Epidermal melanocyte (primary cell): Measurements from ENCODE around the gene KIAA0513.
"Not testable (repeated sequence)": the region's sequence is repeated elsewhere in the genome, so short reads cannot be mapped to it uniquely, and the experiment has no call there.

Experiments used
- DNase-seq: peaks from one replicate; pipeline ENCODE4 v3.0.0; 2011; ENCODE audit warnings: low spot score; ENCODE audit not compliant: insufficient read length

The KIAA0513 gene

DNA sequence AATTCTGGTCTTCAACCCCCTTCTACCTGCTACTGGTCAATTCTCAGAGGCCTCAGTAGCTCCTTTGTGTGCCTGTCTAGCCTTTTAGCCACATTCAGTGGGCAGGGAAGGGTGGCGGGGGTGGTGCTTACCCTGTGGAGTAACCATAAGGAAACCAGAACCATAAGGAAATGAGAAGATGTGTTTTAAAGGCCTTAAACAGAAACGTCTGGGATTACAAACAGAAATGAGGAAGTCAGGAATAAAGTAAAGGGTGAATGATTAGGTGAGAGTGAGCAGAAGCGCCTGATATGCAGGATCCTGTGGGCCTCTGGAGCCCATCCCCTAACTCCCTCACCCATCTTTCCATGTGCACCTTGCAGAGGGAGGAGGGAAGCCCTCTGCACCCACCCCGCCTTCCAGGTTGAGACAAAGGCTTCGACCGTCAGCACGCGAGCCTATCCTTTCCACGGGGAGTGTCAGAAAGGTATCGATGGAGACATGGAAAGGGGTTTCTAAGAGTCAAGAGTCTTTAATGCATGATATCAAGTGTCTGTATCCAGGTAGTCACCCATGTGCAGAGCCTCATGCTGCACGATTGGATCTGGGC is 20.4 kb downstream of the KIAA0513 start:
- no peak for DNase-seq

DNA sequence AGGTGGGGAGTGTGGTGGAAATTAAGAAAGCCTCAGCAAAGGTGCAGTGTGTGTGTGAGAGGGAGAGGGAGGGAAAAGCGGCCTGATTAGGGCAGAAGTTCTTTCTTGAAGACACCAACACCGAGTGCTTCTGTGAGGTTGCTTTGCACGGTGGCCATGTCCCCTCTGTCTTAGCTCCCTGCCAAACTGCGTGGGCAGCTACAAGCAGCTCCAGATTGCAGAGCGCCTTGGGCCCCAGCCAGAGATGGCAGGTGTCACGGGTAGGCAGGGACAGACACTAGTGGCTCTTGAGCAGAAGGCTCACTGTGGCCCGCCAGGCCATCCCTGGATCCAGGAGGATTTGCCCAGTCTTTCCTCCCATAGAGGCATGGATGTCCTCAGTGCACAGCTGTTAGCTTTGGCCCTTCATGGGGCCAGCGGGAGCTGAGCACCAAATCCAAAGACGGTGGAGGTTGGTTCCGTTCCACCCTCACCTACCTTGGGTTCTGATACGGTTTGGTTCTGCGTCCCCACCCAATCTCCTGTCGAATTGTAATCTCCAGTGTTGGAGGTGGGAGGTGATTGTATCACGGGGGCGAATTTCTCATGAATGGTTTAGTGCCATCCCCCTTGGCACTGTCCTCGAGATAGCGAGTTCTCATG is 21.4 kb downstream of the KIAA0513 start:
- no peak for DNase-seq

DNA sequence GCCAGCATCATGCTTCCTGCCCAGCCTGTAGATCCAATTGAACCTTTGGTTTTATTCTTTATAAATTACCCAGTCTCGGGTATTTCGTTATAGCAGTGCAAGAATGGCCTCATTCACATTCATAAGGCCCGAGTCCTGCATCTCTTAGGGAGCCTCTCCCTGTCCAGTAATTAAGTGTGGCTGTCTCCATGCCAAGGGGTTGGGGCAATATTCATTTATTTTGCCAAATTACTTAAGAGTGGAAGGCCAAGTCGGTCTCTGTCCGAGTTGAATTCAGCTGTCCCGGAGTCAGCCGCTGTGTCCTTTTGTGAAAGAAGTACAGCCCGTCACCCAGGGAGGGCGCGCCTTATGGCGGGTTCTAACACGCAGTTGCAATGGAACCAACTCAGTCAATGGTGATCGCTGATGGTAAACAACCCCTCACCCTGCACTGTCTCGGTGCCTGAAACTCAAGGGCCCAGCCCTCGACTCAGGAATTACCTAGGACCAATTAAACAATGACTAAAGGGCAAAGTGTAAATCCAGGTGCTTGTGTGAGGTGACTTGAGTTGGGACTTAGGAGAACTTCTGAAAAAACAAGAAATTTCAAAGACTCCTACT is 22.2 kb downstream of the KIAA0513 start:
- DNase-seq, result no peak

DNA sequence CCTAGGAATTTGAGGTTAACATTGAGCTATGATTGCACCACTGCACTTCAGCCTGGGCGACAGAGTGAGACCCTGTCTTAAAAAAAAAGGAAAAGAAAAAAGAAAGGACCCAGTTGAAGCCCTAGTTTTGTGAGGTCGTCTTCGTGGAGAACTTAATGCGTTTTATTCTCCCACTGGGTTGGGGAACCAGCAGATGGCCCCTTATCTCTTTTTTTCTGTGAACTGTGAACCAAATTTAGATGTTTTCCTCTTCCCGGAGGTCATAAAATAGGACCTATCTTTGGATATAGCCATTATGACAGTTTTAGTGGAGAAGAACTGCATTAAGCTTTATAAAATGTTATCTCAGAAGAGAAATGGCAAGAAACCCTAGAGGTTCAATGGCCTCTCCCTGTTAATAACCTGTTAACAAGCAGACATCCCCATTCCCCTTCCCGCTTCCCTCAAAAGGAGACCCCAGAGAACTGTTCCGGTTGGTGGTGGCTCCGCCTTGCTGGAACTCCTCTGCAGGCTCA is 23.5 kb downstream of the KIAA0513 start:
- DNase-seq, result no peak

DNA sequence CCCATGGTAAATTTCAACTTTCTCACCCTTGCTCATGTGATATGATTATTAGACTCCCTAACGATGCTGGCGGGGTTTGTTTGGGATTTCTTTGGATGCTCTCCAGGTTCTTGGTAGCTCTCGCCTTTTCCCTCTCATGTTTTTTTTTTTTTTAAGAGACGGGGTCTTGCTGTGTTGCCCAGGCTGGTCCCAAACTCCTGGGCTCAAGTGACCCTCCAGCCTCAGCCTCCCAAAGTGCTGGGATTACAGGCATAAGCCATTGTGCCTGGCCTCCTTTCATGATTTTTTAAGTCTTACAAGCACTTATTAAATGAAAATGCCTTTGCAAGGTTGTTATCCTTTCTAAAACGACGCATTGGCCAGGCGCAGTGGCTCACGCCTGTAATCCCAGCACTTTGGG is 24.1 kb downstream of the KIAA0513 start:
- DNase-seq, result no peak

DNA sequence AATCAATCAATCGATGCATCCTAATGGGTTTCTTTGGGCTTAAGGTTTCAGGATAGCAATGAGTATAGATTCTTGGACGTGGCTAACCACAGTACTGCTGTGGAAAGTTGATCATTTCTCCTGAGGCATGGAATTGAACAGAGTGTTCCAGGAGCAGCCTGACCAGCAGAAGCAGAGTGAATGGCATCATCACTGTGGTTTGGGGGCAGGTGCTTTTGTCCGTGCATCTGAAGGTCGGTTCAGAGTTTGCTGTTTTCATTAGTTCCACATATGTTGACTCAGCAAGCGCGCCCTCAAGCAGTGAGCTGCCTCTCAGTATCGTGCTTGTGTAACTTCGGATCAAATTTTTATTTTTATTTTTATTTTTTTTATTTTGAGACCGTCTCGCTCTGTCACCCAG is 24.9 kb downstream of the KIAA0513 start:
- no peak for DNase-seq

DNA sequence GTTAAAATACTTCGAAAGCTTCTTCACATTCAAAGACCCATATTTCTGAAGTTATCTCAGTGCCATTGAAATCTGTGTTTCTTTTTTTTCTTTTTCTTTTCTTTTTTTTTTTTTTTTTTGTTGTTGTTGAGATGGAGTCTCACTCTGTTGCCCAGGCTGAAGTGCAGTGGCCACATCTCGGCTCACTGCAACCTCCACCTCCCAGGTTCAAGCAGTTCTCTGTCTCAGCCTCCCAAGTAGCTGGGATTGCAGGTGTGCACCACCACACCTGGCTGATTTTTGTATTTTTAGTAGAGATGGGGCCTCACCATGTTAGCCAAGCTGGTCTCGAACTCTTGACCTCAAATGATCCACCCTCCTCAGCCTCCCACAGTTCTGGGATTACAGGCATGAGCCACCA is 26.7 kb downstream of the KIAA0513 start:
- not testable (repeated sequence) for DNase-seq

DNA sequence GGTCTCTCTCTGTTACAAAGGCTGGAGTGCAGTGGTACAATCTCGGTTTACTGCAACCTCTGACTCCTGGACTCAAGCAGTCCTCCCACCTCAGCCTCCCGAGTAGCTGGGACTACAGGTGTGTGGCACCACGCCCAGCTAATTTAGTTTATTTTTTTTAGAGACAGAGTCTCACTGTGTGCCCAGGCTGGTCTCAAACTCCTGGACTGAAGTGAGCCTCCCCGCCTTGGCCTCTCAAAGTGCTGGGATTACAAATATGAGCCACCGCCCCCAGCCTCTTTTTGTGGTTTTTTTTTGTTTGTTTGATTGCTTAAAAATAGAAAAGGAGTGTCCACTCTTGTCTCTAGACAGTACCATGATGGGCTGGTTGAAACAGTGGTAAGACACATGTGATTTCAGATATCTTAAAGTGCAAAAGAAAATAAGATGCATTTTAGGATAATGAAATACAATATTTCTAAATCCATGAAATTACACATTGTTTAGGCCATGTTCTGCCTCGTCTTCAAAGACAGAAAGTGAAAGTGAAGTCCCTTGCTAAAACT is 27.4 kb downstream of the KIAA0513 start:
- DNase-seq, result no peak

DNA sequence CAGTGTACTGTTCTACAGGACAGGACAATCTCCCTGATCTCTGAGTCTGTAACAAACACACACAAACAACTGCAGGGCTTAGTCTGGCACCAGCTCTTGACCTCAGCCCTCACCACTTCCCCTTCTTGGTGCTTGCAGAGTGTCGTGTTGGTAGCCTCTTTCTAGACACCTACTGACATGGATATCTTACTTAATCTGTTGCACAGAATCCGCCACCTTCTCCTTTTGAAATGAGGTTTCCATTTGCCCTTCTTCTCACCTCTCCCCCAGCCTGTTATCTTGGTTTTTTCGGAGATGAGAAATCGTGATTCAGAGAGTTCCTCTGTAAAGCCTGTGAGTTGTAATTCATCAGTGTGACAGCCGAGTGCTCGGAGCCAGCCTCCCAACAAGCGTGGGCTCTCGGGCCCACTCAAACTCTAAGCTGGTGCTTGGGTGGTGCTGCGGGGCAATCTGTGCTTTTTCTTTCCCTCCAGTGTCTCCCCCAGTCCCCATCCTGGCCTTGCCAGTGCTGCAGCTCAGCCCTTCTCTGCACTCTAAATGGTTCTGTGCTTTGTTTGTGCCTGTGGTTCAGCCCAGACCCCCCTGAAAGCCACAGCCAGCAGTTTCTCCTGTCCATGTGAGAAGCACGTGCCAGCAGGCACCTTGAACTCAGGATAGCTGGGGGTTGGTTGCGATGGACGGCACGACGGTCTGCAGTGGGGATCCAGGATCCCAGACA is 28.1 kb downstream of the KIAA0513 start:
- no peak for DNase-seq

DNA sequence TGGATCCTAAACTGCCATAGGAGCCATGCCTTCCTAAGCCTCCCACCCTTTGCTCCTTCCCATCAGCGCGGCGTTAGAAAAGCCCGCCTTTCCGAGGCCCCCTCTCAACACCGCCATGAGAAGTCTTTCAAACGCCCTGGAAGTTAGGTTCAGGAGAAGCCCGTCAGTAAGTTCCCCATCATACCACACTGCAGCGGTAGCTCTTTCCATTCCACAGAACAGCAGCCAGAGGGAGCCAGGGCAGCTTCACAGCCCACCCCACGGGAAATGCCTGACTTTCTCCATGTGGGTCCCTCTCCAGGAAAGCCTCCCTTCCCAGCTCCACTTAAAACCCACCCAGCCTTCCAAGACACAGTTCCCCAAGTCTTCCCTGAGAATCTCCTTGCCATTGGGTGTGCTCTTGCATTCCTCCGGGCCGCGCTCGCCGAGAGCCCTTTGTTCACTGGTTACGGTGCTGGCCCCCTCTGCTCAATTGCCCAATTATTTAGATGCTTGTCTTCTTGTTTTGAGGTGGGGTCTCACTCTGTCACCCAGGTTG is 28.7 kb downstream of the KIAA0513 start:
- DNase-seq, result no peak

DNA sequence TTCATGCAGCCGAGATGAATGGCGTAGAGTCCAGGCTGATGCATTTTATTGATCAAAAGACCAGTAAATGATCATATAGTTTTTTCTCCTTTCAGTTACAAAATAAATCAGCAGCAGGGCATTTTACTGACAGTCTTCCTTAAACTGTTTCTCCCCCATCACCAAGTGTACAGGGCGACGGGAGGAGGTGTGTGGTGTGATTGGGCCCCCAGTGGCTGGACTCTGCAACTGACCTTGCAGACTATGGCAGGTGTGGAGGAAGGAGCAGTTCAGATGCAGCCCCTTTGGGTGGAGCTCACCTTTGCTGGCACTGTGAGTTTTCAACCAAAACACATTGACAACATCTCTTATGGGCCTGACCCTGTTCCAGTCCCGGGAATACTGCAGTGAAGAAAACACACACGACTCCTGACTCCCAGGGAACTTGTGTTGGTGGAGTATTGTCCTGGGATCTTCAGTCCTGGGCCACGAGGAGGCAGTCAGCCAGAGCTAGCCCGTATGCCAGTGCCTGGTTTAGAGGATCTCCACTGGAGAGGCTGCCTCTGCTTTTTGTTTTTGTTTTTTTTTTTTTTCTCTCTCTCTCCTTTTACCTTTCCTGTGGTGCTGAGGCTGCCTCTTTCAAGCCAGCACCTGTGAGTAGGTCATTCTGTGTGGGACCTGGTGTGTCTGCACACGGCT is 29.8 kb downstream of the KIAA0513 start:
- no peak for DNase-seq

DNA sequence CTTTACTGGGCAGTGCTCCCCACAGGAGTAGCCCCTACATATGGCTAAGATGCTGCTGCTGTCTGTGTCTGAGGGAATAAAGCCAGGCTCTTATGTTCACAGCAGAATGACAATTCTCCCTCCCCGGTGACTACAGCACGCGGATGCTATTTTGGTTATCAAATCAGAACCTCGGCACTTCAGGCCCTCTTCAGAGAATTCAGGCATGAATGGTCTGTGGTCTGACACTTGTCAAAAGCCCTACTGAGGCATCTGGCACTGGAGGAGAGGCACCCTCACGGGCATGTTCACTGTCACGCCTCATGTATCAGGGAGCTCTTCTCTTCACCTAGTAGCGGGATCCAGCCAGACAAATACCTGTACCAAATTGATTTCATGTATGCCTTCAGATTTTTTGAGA is 30.4 kb downstream of the KIAA0513 start:
- no peak for DNase-seq

DNA sequence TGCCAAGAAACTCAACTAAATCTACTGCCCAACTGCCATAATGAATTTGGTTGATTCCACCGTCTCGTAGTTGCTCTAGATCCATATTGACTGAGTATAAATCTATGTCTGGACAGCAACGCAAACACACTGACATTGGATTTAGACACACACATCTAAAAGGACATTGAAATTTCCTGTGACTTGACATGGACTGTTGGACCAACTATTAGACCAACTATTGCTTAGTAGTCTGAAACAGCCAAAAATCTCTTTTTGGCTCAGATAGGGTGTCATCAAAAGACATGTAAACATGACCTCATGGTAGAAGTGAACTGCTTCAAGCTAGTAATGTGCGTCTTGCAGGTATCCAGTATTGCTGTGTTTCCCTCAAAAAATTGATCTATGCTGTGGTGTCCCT is 31.3 kb downstream of the KIAA0513 start:
- DNase-seq, result no peak

DNA sequence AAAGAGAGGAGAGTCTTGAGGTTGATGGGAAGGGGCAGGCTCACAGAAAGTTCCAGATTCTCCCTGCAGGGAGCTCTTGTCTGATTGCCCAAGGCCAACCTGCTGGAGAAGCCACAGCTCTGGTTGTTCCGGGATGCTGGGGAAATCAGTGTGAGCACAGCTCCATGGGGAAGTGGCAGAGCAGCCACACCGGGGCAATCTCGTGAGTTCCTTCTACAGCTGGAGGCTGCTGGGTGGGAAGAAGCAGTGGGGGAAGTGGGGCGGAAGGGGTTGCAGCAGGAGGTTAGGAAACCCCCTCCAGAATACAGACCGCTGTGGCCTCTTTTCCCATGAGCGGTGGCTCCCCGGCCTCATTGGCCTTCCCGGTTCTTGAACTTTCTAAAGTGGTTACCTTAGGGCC is 34.0 kb downstream of the KIAA0513 start:
- DNase-seq, result no peak

DNA sequence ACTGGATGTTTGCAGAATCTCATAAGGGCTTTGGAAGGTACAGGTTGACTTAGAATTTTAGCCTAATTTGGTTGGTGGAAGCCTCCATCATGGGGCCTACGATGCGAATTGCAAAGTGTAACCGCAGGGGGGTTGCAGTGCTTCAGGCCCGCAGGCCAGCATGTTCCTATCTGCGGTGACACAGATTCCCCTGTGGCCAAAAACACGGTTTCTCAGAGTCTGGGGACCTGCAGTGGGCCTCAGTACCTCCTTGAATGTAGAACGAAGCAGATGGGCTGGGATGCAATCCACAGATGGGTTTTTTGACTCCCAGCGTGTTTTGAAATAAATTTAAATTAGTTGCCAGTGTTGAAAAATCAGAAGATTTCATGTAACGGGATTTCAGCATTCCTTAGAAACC is 34.7 kb downstream of the KIAA0513 start:
- DNase-seq, result no peak

DNA sequence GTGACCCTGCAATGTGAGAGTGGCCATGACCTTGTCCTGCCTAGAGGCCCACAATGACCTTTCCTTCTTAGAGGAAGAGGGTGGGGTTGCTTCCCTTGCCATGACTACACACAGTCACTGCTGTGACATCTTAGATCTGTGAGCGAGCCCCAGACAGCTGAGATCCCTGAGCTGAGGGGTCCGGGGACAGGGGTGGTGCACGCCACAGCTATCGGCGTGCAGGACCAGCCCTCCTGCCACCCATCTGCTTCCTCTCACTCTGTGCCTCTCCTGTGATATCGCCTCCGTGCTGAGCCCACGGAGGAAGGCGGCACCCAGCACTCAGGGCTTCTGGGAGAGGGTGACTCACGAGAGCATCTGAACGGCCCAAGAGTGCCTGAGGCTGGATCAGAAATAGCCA is 35.2 kb downstream of the KIAA0513 start:
- DNase-seq, result no peak

DNA sequence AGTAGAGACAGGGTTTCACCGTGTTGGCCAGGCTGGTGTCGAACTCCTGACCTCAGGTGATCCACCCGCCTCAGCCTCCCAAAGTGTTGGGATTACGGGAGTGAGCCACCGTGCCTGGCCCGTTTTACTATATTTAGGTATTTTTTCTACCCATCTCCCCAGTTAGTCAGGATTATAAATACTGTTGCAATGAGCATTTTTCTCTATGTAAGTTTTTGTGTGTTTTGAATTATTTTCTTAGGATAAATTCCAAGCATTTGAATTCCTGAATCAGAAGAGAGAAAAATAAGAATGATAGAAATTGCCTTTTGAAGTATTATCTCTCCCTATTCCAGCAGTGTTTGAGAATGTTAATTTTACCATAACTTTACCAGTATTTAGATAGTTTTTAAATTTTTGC is 36.6 kb downstream of the KIAA0513 start:
- no peak for DNase-seq

DNA sequence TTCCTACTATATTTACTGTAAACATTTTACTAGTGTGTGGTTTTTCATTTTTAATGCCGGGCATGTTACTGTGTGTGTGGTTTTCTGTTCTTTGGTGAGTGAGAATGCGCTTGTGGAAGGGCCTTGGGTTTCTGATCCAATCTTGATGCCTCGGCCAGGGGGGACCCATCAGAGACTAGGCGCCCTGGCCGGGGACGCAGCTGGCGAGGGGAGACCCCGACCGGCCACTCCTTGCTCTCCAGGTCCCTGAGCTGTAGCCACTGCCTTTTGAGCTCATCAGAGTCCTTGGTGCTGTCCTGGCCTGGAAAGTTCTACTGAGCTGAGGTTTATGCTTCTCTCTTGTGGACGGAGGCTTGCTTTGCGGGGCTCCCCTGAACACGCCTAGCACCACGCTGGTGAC is 37.5 kb downstream of the KIAA0513 start:
- no peak for DNase-seq

DNA sequence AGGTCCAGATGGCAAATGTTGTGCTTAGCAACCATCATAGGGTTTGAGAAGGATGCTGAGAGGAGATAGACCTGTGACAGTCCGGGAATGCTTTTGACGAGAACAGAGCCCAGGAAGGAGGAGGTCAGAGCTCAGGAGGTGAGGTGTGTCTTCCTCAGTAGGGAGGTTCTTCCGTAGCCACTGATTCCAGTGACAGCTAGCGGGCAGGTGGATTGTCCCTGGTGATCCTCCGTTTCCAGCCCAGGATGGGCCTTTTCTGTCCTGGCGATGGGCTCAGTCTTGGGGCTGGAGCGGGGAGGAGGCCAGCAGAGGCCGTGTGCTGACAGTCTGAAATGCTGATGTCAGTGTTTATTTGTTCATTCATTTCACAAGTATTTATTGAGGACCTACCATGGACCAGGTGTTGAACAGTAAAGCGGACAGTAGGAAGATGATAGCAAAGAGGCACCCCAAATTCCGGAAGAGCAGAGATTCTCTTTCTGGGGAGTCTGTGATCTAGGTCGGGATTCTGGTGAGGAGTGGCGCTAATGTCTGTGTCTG is 38.8 kb downstream of the KIAA0513 start:
- no peak for DNase-seq

DNA sequence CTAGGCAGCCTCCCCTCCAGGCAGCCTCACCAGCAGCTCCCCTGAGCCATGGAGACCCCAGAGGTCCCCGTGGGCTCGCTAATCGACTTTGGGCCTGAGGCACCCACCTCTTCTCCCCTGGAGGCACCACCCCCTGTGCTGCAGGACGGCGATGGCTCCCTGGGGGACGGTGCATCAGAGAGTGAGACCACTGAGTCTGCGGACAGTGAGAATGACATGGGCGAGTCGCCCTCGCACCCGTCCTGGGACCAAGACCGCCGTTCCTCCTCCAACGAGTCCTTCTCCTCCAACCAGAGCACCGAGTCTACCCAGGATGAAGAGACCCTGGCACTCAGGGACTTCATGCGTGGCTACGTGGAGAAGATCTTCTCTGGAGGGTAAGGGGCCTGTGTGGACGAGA is 39.4 kb downstream of the KIAA0513 start:
- no peak for DNase-seq

DNA sequence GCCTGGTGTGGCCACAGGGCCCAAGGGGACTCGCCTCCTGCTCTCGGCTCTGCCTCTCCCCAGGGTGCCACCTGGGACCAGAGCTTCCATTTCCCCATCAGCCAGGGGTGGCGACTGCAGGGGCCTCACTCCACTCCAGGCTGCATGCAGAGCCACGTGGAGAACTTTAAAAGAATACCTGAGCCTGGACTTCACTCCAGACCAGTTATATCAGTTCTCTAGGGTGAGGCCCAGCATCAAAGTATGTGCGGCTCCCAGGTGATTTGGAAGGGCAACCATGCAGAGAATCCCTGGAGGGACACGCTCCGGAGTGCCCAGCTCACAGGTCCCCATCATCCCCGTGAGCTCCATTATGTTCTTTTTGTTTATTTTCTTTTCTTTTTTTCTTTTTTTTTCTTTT is 39.8 kb downstream of the KIAA0513 start:
- DNase-seq, result no peak
